ENCODE measurements around the gene NTSR1.

The NTSR1 gene

GRCh38 chr20:62726276-62726675 lies 17.6 kb downstream of the NTSR1 start:
- DNase-seq (ENCODE audit: low read depth): no peak
- TF ChIP-seq CTCF (IDR thresholded peaks at IDR 0.05; ENCODE audit: low read depth, low read length, missing control alignments): no peak
- in situ Hi-C loops (cut with HindIII; ENCODE audit: low sequenced_read_pairs): no loop called here
- no peak overlapping the region for H3K4me3 ChIP-seq (ENCODE audit: low read depth, low read length)

GRCh38 chr20:62726716-62727583 lies 18.3 kb downstream of the NTSR1 start:
- no peak for TF ChIP-seq CTCF (IDR thresholded peaks at IDR 0.05; ENCODE audit: low read depth, low read length, missing control alignments)
- in situ Hi-C loops (cut with HindIII; ENCODE audit: low sequenced_read_pairs): no loop called here
- H3K4me3 ChIP-seq (ENCODE audit: low read depth, low read length): no peak overlapping the region
- no peak for DNase-seq (ENCODE audit: low read depth)

GRCh38 chr20:62727584-62728027 lies 19.0 kb downstream of the NTSR1 start:
- in situ Hi-C loops (cut with HindIII; ENCODE audit: low sequenced_read_pairs): no loop called here
- no peak overlapping the region for H3K4me3 ChIP-seq (ENCODE audit: low read depth, low read length)
- no peak for TF ChIP-seq CTCF (IDR thresholded peaks at IDR 0.05; ENCODE audit: low read depth, low read length, missing control alignments)
- DNase-seq (ENCODE audit: low read depth): no peak

DNA sequence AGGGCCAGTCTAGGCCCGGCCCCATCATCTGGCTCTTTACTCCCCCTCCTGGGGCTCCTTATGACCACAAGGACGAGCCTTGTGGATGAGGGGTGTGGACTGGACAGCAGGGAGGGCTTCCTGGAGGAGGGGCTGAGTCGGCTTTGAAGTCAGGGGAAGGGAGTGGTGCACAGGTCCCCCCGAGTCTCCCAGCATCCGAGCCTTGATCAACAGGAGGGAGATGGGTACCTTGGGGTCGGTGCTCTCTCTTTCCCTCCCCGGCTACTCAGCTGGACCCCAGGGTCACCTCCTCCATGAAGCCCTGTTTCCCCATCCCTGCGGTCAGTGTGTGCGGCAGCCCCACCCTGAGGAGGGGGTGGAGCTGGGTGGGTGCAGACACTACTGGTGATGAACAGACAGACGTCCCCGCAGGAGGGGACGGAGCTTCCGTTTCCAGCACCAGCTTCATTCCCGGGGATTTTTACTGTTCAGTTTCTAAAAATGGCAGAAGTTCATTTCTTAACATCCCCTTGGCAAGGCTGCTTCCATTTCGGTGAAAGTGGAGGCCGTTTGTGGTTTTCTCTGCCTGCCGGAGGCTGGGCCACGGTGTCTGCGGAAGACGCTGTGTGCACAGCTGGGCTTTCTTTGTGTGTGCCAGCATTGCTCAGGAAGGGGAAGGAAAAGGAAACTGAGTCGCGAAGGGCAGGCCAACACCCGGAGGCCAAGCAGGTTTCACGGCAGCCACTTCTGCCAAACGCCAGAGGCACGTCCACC lies 19.6 kb downstream of the NTSR1 start:
- DNase-seq (ENCODE audit: low read depth): no peak

GRCh38 chr20:62728781-62729300 lies 20.2 kb downstream of the NTSR1 start:
- in situ Hi-C loops (cut with HindIII; ENCODE audit: low sequenced_read_pairs): no loop called here
- H3K4me3 ChIP-seq (ENCODE audit: low read depth, low read length): no peak overlapping the region
- no peak for TF ChIP-seq CTCF (IDR thresholded peaks at IDR 0.05; ENCODE audit: low read depth, low read length, missing control alignments)
- no peak for DNase-seq (ENCODE audit: low read depth)

More for the DNA sequence above, 19.6 kb downstream of the NTSR1 start:
- in situ Hi-C loops (cut with HindIII; ENCODE audit: low sequenced_read_pairs): no loop called here
- H3K4me3 ChIP-seq (ENCODE audit: low read depth, low read length): no peak overlapping the region
- no peak for TF ChIP-seq CTCF (IDR thresholded peaks at IDR 0.05; ENCODE audit: low read depth, low read length, missing control alignments)

- TF ChIP-seq CTCF (IDR thresholded peaks at IDR 0.05; ENCODE audit: low read depth, low read length, missing control alignments): no peak
- in situ Hi-C loops (cut with HindIII; ENCODE audit: low sequenced_read_pairs): no loop called here
- DNase-seq (ENCODE audit: low read depth): no peak
- no peak overlapping the region for H3K4me3 ChIP-seq (ENCODE audit: low read depth, low read length)
Measured at GRCh38 chr20:62730481-62730880, 21.8 kb downstream of the NTSR1 start.
